GM19395 (cell line): ENCODE measurements around the gene RGS3.

Source experiments
- ATAC-seq: cut with Tn5 transposase; IDR thresholded peaks from one replicate; pipeline ENCODE4 v1.9.1; 2021; ENCODE audit warnings: mild to moderate bottlenecking, moderate library complexity; ENCODE audit not compliant: unreplicated experiment

RGS3 gene

GRCh38 chr9:113568571-113569321, 105.2 kb downstream of the RGS3 start:
- ATAC-seq = no peak

GRCh38 chr9:113569472-113570060, 106.0 kb downstream of the RGS3 start:
- no peak for ATAC-seq

- ATAC-seq = no peak
These were observed 106.6 kb downstream of the RGS3 start for GRCh38 chr9:113570106-113570505.

- ATAC-seq = no peak
These were observed 107.5 kb downstream of the RGS3 start for GRCh38 chr9:113570749-113571711.

GRCh38 chr9:113572076-113572861, 108.7 kb downstream of the RGS3 start:
- no peak for ATAC-seq

GRCh38 chr9:113573046-113573958, 109.8 kb downstream of the RGS3 start:
- ATAC-seq = no peak

GRCh38 chr9:113573959-113574352, 110.4 kb downstream of the RGS3 start:
- no peak for ATAC-seq

- ATAC-seq = no peak
These were observed 111.1 kb downstream of the RGS3 start for GRCh38 chr9:113574441-113575262.

GRCh38 chr9:113577525-113578261, 114.2 kb downstream of the RGS3 start:
- ATAC-seq = no peak

GRCh38 chr9:113578279-113578865, 114.8 kb downstream of the RGS3 start:
- peak; percentile 0 for ATAC-seq

- ATAC-seq = peak; percentile 74
These were observed 115.4 kb downstream of the RGS3 start for GRCh38 chr9:113578882-113579282.

- ATAC-seq = peak; percentile 27
These were observed 115.9 kb downstream of the RGS3 start for GRCh38 chr9:113579283-113580040.

- no peak for ATAC-seq
These were observed 116.8 kb downstream of the RGS3 start for GRCh38 chr9:113580041-113580953.

- no peak for ATAC-seq
These were observed 117.4 kb downstream of the RGS3 start for GRCh38 chr9:113580954-113581311.

GRCh38 chr9:113581865-113582697, 118.6 kb downstream of the RGS3 start:
- peak; percentile 79 for ATAC-seq
